NCI-H128 (cell line): ENCODE data around the gene SOWAHC.

Experiments
- DNase-seq: peaks from one replicate; lab custom pipeline; 2025; ENCODE audit not compliant: unreplicated experiment; lab: John Stamatoyannopoulos, UW

SOWAHC gene

DNA sequence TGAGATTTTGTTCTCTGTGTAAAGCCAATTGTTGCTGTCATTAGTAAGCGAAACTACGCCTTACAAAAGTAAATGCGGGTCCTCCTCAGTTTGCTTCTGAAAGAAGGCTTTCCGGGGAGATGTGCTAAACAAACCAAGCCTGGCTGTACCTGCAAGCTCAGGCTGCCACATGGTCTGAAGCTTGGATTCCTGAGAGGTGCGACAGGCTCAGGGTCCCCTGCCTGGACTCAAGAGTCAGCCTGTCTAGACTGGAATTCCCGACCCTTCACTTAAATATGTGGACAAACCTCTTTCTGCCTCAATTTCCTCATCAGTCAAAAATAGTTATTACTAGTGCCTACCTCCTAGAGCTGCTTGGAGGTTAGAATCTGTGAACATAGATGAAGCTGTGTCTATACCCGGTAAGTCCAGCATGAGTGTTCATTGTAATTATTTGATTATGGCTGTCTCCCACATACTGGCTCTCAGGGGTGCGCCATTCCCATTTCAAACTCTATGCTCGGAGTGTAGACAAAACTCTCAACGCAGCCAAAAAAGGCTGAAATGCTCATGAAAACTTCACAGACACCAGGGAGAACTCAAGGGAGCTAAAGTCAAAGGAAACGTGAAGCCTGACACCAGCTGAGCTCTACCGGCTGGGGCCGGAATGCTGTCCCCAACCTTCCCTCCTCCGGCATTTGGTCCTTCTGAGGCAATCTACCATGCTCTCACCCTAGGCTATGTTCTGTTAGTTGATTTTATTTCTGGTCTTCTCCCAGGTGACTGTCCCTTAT is 31.4 kb downstream of the SOWAHC start:
- DNase-seq: no peak

DNA sequence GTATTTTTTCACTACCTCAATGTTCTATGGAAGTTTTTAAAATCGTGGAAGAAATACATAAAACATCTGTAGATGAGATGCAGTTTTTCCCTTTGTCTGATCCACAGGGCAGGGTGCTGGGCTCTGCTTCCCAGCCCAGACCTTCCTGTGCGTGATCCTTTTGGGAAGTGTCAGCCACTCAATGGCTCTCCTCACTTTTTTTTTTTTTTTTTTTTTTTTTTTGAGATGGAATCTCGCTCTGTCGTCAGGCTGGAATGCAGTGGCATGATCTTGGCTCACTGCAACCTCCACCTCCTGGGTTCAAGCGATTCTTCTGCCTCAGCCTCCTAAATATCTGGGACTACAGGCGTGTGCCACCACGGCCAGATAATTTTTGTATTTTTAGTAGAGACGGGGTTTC is 32.8 kb downstream of the SOWAHC start:
- DNase-seq: no peak

DNA sequence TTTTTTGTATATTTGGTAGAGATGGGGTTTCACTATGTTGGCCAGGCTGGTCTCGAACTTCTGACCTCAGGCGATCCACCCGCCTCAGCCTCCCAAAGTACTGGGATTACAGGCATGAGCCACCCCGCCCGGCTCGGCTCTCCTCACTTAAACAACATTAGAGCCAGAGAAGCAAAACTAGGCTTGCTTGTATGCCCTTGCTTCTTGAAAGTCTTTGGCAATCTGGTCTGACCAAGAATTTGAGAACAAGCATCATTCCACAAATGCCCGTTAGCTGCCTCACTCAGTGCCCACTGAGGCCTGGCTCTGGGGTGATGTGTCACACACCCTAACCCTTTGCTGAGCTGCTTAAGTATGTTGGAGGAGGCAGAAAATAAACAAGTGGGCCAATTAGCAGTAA is 33.5 kb downstream of the SOWAHC start:
- DNase-seq: no peak

DNA sequence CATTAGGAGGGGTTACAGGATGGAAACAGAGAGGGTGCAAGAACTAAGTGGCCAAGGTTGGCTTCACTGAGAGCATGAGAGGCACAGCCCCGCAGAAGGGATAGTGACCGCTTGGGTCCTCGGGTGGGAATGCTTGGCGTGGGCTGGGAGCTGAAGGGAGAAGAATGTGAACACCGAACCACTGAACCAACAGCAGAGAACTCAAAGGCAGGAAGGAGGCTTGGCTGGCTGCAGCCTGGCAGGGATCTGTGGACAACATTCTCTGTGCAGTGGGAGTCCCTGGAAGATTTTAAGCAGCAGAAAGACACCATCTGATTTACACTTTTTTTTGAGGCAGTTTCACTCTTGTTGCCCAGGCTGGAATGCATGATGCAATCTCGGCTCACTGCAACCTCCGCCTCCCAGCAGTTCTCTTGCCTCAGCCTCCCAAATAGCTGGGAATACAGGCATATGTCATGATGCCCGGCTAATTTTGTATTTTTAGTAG is 33.9 kb downstream of the SOWAHC start:
- DNase-seq: no peak

DNA sequence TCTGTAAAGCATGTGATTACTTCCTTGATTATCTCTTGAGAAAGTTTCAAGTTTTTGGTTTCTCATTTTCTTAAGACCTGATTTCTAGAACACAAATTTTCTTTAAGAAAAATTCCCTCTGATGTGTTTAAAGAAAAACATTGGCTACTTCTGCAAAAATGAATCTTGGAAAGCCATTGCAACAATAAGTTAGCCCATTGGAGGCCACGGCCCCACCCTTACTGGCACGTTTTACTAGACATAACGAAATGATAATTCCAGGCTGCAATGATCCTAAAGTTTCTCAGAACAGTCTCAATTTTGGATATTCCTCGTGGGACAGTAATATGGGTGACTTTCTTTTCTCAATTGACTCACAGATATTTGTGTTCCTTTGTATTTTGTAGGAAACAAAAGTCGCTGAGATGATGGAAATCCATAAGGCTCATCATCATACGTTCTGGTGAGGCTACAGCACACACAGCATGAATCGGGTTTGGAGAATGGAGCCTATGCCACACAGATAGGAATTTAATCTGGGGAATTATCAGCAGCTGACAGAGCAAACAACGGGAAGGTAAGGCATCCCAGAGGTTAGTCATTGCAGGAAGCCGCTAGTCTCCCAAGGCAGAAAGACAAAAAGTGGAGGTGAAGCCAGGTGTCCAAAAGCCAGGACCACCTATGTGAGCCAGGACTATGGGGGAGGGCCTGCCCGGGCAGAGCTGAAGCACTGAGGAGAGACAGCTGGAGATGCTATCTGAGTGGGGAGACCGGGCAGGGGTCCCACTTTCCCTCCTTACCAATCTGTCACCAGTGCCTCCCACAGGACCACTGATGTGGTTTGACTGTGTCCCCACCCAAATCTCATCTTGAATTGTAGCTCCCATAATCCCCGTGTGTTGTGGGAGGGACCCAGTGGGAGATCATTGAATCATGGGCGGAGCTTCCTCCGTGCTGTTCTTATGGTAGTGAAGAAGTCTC is 35.9 kb downstream of the SOWAHC start:
- no peak for DNase-seq

DNA sequence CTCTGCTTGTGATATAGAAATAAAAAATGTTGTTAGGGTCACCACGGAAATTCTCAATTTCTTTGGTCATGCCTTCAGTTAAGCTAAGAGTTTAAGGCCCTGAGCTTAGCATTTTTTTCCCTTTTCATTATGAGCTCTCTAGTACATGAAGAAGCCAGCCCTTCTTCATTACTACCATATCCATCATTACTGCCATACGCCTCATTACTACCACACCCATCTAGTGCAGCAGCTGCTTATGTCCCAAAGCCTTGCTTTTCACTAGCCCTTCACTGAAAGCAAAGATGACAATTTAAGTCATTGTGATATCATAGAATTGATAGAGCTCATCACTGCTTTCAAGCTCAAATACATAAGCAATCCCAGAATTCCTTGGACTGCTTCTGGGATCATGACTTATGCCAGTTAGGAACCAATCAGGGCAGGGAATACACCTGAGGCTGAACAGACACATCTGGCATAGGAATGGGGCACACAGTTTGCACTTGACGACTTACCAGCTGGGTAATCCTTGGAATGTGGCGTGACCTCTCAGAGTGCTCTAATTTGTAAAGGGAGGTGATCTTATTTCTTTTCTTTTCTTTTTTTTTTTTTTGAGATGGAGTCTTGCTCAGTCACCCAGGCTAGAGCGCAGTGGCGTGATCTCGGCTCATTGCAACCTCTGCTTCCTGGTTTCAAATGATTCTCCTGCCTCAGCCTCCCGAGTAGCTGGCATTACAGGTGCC is 40.3 kb downstream of the SOWAHC start:
- DNase-seq: no peak

DNA sequence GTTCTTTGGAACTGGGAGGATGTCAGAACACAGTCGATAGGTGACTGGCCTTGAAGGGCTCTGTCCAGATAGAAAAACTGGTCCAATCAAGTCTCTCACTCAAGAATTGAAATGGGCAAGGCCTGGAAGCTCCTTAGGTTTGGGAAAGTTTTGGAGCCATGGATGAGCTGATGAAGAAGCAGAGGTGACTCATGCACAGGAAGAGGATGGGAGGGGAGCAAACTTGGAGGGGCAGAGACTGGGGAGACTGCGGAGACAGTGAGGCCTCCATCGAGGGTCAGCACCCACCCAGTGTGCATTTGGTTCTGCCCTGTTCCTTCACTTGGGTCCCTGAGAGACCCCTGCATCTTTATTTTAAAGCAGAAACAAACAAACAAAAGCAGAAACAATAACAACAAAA is 41.1 kb downstream of the SOWAHC start:
- DNase-seq: no peak

DNA sequence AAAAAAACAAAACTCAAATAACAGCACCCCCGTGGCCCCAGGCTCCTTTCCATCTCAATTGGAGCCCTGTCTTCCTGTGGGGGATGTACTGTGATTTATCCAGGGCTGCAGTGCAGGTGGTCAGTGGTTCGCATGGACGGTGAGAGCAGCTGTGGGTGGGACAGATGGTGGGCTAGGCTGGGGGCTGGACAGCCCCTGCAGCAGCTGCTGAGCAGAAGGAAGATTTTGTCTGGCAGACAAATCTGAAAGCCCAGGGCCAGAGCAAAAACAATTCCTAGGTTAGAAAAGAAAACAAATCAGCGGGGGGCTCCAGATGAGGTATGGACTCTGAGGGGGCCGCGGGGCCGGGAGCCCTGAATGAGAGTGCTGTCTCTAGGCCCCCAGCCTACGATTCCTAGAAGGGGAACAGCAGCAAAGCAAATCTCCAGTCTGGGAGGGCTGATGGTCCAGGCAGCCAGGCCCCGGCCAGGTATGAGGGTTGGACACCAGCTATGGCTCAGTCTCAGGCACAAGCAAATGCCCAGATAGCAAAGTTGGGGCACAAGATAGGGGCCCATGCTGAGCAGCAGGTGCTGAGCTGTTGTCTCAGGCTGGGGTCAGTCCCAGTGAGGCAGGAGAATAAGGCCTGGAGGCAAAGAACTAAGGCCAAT is 45.4 kb downstream of the SOWAHC start:
- no peak for DNase-seq

DNA sequence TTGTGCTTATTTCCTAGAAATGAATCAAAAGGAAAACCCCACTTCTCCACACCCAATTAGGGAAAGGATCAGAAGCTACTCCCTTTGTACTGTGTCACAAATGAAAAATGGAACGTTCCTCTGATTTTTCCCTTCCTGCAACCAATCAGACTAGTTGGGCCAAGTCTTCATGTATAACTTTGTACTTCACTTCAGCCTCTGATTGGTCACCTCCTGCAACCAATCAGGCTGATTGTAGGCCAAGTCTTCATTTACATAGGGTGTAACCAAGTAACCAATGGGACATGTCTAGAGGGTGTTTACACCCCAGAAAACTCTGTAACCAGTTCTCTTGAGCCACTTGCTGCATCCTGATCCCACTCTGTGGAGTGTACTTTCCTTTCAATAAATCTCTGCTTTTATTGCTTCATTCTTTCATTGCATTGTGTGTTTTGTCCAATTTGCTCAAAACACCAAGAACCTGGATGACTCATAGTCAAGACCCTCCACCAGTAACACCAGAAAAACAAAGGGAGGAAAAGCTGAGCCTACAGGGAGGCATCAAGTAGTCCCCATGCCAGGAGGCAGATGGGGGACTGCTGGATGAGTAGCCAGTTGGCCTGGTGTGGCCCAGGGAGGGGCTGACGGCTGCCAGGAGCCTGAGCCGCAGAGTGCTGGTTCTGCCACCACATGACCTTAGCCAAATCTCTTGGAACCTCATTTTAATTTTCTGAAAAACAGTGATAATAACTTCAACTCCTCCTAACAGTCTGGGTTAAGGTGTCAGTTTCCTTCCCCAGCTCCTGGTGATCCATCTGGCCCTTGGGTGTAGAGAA is 46.1 kb downstream of the SOWAHC start:
- DNase-seq: no peak

DNA sequence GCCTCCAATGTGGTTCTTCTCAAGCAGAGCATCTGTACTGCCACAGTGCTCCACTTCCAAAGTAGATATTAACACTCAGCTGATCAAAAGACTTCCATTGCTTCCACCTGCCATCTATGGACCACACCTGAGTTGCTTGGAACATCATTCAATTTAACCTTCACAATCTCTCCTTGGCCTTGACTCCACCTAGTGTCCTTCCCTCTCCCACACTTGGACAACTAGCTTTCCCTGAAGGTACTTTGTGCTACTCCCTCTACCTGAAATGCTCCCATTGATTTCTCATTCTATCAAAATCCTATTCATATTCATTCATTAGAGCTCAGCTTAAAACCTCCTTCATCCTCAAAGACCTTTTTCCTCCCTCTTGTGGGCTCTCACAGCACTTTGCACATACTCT is 48.7 kb downstream of the SOWAHC start:
- no peak for DNase-seq

DNA sequence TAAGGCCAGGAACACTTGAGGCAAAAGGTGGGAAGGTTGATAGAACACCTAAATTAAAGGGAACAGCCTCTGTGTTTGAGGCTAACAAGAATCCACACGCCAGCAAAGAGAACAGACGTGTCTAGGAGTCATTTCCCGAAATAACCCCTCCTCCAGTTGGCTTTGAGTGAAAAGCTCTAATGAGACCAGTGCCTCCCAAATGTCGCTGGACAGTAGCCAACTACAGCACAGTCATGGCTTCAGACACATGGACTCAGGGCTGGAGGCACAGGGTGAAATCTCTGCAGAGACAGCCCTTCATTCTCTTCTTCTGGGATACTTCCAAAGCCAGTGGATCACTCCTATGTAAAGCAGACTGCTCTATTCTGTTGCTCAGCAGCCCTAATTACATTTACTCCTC is 49.6 kb downstream of the SOWAHC start:
- DNase-seq: no peak

DNA sequence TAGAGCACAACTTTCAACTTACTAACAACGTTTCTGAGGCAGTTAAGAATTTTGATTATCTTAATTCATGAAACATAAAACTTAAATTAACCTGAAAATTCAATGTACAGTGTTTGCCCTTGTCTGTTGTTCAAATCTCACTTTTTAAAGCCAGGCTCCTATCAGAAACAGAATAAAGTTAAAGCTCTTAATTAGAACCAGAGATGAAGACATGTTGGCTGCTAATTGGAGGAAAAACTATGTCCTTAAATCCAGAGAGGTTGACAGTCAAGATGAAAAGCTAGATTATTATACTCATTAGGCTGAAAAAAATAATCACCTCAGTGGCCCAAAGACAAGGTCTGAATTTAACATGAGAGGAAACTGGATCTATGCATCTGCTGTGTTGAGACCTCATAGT is 52.3 kb downstream of the SOWAHC start:
- no peak for DNase-seq
